Activated naive CD4-positive, alpha-beta T cell (primary cell): Measurements from ENCODE around the gene LRP3.
"Not testable (repeated sequence)": the region's sequence is repeated elsewhere in the genome, so short reads cannot be mapped to it uniquely, and the experiment has no call there.

Source experiments
- DNase-seq, 4 experiments: peaks; one replicate each; lab custom pipeline; 2025; lab: John Stamatoyannopoulos, UW

The LRP3 gene

DNA sequence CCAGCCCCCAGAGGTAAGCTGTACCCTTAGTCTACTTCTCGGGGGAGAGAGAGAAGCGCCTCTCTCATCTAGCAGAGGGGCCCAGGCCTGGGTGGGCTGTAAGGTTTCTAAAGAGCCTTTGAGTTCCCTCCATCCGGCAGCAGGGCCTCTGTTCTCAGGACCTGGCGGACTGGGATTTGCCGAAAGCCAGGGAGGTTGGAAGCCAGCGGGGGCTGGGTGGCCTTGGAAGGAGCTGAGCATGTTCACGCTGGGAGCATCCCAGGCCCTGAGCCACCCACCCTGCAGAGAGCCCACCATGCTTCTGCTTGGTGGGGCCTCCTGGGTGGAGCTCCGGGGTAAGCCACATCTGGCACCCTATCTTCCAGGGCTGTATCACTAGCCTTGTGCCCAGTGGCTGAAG, 23.8 kb downstream of the LRP3 start:
- no peak for DNase-seq

DNA sequence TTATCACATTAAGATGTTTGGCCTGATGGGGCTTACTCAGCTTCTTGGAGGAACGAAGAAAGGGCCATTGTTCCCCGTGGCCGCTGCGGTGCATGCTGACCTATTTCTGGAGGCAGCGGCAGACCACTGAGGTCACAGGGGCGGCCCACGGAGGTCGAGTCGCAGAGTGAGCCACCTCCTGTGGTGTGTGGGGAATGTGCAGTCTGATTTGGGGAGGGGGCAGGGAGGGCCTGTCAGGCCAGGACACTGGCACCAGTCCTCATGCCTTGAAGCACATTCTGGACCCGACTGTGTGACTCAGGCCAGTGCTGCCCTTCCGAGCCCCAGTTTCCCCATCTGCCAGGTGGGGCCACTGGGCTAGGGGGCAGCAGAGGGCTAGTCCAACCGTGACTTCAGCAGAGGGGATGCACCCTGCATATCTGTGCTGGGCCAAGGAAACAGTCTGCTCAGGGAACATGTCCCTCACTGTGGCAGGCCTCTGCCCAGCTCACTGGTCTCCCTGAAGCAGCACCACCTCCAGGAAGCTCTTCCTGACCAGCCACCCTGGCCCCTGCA, 25.2 kb downstream of the LRP3 start:
- DNase-seq = no peak

DNA sequence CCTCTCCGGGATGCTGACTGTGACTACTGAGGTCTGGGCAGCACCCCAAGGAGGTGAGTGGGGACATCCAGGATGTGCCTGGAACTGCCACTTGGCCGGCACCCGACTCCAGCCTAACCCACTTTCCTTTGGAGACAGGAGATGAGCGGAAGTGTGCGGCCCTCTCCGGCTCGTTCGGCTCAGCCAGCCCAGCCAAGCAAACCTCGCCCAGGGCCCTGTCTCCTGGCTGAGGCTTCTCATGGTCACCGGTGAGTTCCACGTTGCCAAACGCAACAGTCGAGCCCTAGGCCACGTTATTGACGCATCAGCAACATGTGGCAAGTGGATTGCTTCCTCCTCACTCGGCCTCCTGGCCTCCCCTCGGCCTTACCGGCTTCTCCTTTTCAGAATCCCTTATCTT, 26.0 kb downstream of the LRP3 start:
- no peak for DNase-seq

DNA sequence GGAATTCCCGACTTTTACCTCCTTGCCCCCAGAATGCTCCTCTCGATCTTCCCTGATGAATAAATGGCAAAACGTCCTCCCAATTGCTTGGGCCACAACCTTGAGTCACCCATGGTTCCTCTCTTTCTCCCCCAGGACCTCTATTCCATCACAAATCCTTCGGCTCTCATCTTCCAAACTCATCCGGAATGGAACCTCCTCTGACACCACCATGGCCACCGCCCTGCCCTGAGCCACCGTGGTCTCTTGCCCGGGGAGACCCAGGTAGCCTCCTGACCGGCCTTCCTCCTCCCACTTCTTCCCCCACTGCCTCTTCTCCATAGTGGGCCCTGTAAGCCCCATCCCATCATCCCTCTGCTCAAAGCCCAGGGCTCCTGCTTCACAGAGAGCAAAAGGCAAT, 26.6 kb downstream of the LRP3 start:
- no peak for DNase-seq

DNA sequence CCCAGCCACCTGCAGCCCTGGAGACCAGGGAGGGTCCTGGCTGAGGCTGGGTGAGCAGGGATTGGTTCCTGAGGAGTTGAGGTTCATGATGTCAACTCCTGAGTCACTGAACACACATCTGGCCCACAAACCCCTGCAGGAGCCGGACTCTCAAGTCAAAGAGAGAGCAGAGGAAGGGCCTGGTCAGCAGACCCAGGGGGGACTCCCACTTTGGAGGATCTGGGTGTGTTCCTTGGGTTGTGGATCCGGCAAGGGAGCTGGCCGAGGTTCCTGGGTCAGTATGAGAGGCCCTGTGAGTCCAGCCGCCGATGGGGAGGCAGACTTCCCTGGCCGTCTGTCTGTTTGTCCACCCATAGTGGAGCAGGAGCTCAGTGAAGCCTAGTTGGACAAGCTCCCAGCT, 27.5 kb downstream of the LRP3 start:
- no peak for DNase-seq

DNA sequence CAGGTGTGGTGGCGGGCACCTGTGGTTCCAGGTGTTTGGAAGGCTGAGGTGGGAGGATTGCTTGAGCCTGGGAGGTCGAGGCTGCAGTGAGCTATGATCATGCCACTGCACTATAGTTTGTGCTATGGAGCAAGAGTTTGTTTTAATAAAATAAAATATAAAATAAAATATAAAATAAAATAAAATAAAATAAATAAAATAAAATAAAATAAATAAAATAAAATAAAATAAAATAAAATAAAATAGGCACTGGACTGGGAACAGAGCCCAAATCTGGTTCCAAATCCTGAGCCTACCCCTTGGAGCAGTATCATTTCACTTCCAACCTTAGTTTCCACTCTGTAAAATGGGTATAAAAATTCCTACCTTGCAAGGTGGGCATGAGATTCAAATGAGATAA, 28.1 kb downstream of the LRP3 start:
- DNase-seq = not testable (repeated sequence)

DNA sequence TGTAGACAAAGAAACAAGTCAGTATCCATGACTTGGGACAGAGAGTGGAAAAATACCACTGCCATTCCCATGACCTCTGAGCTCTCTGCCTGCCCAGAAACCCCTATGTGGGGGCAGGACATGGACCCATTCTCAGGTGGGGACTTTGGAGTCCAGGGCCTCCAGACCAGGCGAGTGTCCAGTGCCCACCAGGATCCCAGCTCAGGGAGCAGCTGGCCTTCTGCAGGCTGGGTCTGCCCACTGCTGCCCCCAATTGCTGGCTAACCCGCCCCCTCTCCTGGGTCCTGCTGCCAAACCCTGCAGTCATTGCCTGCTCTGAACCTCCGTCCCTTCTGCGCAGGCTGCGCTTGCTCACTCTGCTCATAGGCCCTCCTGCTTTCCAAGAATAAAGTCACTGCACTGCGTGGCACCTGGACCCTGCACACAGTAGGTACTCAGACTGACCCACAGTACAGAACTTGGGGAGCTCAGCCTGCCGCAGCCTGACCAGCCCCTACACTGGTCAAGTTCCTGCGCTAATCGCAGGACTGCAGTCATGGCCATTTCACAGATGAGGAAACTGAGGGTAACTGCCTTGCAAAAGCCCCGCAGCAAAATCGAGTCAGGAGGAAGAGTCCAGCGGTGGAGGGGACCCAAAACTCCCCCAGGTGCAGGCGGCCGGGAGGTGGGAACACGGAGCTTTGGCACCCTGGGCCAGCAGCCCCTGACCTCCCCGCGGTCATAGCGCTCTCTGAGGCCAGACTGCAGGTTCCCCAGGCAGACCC, 30.7 kb downstream of the LRP3 start:
- DNase-seq = no peak

DNA sequence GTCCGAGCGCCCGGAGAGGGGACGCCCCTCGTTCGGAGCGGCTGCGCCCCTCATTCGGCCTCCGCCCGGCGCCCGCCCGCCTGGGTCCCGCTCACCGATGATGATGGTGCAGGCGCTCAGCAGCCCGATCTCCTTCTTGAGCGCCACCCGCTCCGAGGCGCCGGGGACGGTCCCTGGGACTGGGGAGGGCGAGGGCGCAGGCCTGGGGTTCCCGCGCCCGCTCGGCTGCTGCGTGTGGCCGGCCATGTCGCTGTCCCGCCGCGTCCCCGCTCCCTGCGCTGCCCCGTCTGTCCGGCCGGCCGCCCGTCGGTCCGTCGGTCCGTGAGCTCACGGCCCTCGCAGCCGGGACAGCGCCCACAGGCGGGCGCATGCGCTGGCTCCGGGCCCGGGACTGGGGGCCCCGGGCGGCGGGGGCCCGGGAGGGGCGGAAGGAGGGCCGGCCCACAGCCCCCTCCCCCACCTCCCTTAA, 31.4 kb downstream of the LRP3 start, which contains the start of gene SLC7A10:
TSS of gene SLC7A10 (minus strand) at position 393 of the 469 bp plus-strand sequence. CDS start at position 246, 147 bp downstream.
- no peak for DNase-seq

DNA sequence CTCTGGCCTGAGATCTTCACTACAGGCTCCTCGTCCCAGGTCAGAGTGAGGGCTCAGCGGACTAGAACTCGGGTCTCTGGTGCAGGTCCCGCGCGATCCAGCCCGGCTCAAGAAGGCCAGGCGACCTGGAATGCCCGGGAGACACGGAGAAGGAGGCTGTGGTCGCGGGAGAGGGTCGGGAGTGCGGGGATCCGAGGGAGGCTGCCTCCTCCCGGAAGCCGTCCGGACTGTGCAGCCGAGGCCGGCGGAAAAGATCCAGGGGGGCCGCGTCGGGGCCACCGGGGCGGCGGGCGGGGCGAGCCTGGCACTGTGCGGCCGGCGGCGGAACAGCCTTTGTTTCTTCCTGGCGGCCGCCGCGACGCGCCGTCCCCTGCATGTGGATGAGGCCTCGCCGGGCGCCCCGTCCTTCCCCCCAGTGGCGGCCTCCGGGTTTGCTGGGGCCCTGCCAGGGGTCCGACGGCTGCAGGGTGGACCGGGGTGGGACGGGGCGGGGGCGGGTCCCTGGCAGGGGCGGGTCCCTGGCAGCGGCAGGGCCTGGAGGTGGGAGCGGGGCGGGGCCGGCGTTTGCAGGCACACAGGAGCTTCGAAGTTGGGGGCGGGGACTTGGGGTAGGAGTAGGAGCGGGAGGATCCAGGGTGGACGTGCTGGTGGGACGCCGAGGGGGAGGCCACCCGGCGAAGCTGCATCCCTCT, 32.6 kb downstream of the LRP3 start:
- no peak for DNase-seq

DNA sequence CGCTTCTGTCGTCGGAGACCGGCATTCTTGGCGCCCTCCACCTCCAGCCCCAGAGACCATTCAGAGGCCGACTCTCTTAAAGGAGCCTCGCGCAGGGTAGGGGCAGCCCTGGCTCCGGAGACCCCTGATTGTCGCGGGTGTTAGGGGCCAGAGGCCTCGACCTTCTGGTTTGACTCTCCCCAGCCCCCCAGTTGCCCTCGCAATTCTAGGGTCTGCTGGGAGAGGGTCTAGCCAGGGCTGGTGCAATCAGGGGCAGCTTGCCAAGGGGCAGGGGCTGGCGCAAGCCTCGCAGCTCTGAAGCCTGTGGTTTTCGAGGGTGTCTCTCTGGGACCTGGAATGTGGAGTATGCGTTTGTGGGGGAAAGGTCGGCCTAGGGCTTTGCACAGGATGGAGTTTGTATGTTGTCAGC, 33.1 kb downstream of the LRP3 start:
- no peak for DNase-seq

DNA sequence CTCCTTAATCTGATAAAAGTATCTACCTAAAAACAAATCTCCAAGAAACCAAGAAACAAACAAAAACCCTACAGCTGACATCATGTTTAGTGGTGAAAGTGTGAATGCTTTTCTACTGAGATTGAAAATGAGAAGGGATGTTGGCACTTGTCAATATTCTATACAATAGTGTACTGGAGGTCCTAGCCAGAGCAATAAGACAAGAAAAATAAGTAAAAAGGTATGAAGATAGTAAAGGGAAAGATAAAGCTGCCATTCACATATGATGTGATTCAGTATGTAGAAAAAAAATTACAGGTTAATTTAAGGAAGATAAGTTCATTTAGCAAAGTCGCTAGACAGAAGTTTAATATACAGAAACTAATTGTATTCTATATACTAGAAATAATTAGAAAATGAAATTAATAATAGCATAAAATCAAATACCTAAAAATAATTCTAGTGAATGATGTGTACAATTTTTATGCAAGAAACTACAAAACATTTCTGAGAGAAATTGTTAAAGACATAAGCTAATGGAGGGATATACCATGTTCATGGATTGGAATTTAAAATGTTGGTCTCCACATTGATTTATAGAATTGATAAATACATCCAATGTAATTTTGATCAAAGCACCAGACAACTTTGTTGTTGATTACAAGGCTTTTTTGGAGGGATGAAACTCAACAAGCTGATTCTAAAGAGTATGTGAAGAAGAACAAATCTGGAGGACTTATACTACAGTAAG, 33.9 kb downstream of the LRP3 start:
- no peak for DNase-seq

DNA sequence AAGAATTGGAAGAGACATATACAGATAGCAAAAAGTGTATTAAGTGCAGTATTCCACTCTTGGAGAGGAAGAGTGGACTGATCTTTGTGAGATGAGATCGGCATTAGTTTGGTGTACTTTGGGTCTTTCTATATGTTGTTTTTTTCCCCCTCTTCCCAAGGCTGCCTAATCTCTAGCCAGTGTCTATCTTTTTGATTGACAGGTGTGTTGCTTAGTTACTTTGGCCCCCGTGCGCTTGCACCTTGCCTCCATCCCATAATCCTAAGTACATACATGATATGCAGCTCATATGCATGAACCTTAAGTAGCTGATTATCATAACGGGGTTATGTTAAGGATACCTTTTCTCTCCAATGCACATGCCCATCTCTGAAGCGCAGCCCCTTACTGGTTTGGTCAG, 35.8 kb downstream of the LRP3 start:
- DNase-seq = no peak

DNA sequence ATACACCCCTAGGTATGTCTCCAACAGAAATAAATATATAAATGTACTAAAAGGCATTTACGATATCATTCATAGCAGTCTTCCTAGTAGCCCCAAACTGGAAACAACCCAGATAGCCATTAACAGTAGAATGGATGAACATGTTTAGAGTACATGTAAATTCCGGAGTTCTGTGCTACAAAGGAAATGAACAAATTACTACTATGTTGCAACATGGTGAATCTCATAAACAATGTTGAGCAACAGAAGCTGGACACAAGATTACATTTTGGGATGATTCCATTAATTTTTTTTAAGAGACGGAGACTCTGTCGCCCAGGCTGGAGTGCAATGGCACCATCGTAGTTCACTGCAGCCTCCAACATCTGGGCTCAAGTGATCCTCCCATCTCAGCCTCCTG, 37.4 kb downstream of the LRP3 start:
- DNase-seq = no peak

DNA sequence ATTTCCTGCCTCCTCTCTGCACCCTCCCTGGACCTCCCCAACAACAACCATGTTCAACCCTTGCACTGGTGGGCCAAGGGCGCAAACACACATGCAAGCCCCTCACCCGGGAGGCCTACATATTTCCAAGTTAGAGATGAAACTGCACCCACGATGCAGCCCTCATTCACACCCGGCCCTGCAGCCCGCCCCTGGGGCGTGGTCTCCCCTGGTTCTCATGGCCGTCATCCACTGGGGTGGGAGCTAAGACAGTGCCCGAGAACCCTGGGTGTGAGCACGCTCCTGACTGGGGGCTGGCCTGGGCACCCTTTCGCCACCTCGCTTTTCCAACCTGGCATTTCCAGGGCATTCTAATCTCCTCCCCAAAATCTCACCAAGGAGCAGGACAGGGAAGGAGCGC, 38.5 kb downstream of the LRP3 start:
- no peak for DNase-seq

DNA sequence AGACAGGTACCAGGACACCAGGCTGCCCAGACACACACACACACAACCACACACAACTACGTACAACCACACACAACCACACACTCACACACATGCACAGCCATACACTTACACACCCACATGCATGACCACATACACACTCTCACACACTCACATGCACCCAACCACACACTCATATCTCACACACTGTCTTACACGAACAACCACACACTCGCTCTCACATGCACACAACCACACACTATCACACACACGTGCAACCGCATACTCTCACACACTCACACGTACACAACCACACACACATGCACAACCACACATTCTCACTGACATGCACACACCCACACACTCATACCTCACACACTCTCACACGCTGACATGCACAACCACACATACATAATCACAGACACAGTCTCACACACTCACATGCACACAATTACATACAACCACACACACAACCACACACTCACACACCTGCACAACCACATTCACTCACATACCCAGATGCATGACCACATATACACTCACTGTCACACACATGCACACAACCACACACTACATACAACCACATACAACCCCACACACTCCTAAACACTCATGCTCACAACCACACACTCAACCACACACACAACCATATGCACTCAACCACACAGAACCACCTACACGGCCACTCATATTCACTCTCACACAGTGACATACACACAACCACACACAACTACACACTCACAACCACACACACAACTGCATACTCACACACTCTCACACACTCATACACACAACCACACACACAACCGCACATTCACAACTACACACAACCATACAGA, 39.1 kb downstream of the LRP3 start:
- no peak for DNase-seq

DNA sequence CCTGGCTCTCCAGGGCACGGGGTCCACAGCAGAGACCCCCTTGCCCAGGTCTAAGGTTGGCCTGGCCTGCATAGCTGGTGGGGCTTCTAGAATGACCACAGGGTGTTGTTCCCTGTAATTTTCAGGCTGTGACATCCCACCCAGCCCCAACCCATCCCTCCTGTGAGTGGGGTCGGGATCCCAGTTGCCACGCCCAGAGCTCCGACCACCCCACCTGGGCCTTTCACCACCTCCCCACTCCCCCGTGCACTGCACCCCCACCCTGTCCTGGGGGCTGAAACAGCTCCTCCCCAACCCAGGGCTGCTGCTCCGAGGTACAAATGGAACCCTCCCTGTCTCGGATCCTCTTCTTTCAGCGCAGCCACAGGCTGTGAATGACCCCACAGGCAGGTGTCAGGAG, 40.0 kb downstream of the LRP3 start:
- no peak for DNase-seq

DNA sequence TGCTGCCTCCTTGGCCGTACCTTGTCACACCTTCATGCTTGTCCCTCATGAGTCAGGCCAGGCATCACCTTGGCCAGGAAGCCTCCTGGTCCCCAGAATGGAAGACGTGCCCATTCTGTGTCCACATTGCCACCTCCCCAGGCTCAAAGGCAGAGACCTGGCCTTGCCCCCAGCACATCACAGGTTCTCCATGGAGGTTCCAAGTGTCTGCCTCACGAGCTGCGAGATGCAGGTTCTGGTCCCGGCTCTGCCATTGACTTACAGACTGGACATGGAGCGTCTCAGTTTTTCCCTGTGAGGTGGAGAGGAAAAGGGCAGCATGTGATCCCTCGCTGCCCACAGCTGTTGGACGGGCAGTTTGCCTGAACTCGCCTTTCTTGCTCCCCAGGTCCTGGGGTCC, 40.6 kb downstream of the LRP3 start:
- no peak for DNase-seq

DNA sequence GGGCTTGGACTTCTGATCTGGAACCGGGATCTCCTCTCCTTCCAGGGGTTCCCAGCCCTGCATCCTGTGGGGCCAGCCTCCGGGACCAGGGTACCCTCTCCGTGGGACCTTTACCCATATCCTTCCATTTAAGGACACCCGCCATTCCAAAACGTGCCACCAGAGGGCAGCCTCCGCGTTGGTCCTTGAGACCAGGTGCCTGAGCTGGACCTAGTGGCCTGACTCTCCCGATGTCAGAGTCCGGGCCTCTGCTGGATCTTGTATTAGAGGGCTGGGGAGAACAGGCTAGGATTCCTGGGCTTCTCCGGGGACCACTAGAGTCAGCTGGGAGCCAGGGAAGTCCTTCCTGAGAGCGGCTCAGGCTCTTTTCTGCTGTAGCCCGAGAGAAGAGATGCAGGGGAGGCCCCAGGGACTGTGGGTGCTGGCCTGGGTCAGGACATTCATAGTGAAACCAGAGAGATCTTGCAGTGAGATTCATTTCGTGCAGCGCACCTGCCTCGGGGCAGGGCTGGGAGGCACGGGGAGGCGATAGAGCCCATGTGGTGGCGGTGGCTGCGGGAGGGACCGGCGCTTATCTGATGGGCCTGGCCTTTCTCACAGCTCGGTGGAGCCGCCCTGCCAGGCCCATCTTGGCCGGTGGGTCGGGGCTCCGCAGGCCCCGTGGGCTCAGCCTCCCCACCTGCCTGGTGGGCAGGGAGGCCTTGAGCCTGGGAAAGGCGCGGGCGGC, 41.3 kb downstream of the LRP3 start:
- peak; percentile 46 to 76 (median 72) for DNase-seq

DNA sequence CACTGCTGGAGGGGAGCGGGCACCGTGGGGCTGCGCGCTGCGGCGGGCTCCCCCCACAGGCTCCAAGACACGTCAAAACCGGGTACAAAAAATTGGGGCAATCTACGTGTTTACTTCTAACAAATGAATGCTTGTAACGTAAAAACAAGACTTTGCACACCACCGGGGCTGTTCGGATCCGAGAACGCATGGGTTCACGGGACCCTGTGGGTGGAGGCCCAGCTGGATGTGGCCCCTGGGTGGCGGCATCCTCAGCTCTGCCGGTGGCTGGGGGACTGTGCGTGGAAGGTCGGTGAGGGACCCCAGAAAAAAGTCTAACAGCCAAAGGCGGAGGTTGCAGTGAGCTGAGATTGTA, 41.8 kb downstream of the LRP3 start:
- no peak for DNase-seq

DNA sequence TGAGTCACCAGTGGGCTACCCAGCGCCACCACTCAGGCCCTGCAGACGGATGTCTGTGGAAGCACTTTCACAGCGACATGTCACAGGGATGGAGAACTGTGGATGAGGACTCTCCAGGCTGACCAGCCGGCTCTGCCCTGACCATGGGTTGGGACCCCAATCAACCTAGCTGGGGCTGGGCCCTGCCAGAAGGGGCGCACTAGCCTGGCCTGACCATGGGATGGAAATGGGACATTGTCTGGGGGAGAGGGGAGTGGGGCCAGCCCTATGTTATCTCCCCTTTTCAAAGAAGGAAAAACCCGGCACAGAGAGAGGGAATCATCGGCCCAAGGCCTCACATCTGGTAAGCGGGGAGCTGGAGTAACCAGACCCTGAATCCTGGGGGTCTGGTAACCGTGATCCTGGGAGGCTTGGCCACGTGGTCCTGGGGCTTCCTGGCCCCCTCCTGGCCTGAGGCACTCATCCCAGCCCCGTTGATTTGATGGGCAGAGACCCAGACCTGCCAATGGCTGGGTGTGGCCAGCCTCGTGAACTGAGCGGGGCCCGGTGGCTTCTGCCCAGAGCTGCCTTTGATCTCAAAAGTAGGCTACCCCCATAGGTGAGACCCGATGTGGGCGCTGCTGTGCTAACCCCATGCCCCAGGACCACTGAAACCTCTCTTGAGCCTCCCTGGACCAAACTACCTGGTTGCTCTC, 42.7 kb downstream of the LRP3 start:
- no peak for DNase-seq
